ENCODE measurements around the gene FAM219A. TPM values are rescaled to one million over a fixed set of nuclear protein-coding genes. Genes with fewer than 3 reads are reported as not detected.

FAM219A gene
- total RNA-seq, 1 experiment from 2014 or later = 20.6 TPM

- TF ChIP-seq KAT7 (CRISPR knock-in tag; IDR thresholded peaks at IDR 0.05; ENCODE audit: borderline replicate concordance) (0 out of 2 replicates have a peak, but pooled peaks have one; percentile 63), ATF3 (CRISPR knock-in tag; conservative IDR thresholded peaks at IDR 0.05) (0 out of 2 replicates have a peak, but pooled peaks have one; percentile 26), JAZF1 (CRISPR knock-in tag; IDR thresholded peaks at IDR 0.05) (no peak), ESRRA (CRISPR knock-in tag; IDR thresholded peaks at IDR 0.05; ENCODE audit: borderline replicate concordance) (peak; percentile 40; the same call in 1 of the 2 replicates), E2F5 (CRISPR knock-in tag; IDR thresholded peaks at IDR 0.05) (no peak), TCF7 (CRISPR knock-in tag; IDR thresholded peaks at IDR 0.05; ENCODE audit: low read depth) (no peak), ZNF416 (CRISPR knock-in tag; IDR thresholded peaks at IDR 0.05) (no peak), GRHL2 (CRISPR knock-in tag; IDR thresholded peaks at IDR 0.05; ENCODE audit: insufficient replicate concordance, severe bottlenecking) (no peak), ZNF425 (CRISPR knock-in tag; conservative IDR thresholded peaks at IDR 0.05) (no peak)
These were observed 931 bp downstream of the FAM219A start (continued) for GRCh38 chr9:34457266-34458012.

GRCh38 chr9:34456746-34457145 is 1.6 kb downstream of the FAM219A start:
- H3K27me3 Mint-ChIP-seq (ENCODE audit: low read depth) = peaks cover 31% of the 10 kb centered on the region
- no peaks in the 10 kb centered on the region for H3K9me3 Mint-ChIP-seq
- H3K4me3 Mint-ChIP-seq = peak overlapping the region; percentile 86
- no peaks in the 10 kb centered on the region for H3K36me3 Mint-ChIP-seq
- ChIA-PET POLR2A (no interaction called here), CTCF (interaction anchor here (0.8 to 5.6 kb wide), 8 partner anchors 13 to 147 kb away, joined by 3 to 34 read pairs (median 3); no protein-coding TSS in a partner anchor)
- peaks cover 20% of the 10 kb centered on the region for H3K4me1 Mint-ChIP-seq
- H3K27ac Mint-ChIP-seq = no peak overlapping the region
- no peak for TF ChIP-seq FOXP4 (CRISPR knock-in tag; IDR thresholded peaks at IDR 0.05)
- ATAC-seq (no peak), DNase-seq (ENCODE audit: low spot score) (no peak)

- no peaks in the 10 kb centered on the region for H3K36me3 Mint-ChIP-seq
- H3K27me3 Mint-ChIP-seq (ENCODE audit: low read depth) = peaks cover 28% of the 10 kb centered on the region
- H3K9me3 Mint-ChIP-seq = no peaks in the 10 kb centered on the region
- DNase-seq (ENCODE audit: low spot score) (no peak), ATAC-seq (no peak)
- ChIA-PET POLR2A (no interaction called here), CTCF (interaction anchor here (1.0 to 5.6 kb wide), 5 partner anchors 13 to 147 kb away, joined by 3 to 34 read pairs (median 8); no protein-coding TSS in a partner anchor)
- no peak overlapping the region for H3K27ac Mint-ChIP-seq
- H3K4me1 Mint-ChIP-seq = peaks cover 26% of the 10 kb centered on the region
- H3K4me3 Mint-ChIP-seq = 0 out of 2 replicates have a peak overlapping the region, but pooled peaks have one; percentile 5
- TF ChIP-seq ZNF423 (CRISPR knock-in tag; IDR thresholded peaks at IDR 0.05) (no peak), E2F1 (CRISPR knock-in tag; IDR thresholded peaks at IDR 0.05) (no peak), ZNF532 (CRISPR knock-in tag; IDR thresholded peaks at IDR 0.05; ENCODE audit: borderline replicate concordance) (no peak), ZNF317 (CRISPR knock-in tag; IDR thresholded peaks at IDR 0.05; ENCODE audit: borderline replicate concordance, low read depth) (no peak), HMGXB4 (CRISPR knock-in tag; IDR thresholded peaks at IDR 0.05) (no peak)
These were observed 2.2 kb downstream of the FAM219A start for GRCh38 chr9:34456151-34456550.
